Measurements from ENCODE around the gene UBE2I.
"Not testable (repeated sequence)": the region's sequence is repeated elsewhere in the genome, so short reads cannot be mapped to it uniquely, and the experiment has no call there.

The UBE2I gene

GRCh38 chr16:1308977-1309885, at the start of gene UBE2I:
Gene UBE2I (plus strand): TSS chr16:1309636. CDS start chr16:1314031, 4,395 bp downstream.
- DNase-seq (ENCODE audit: low read depth, low spot score): peak; percentile 82

GRCh38 chr16:1259760-1260068, 49.7 kb upstream of the UBE2I start:
- DNase-seq (ENCODE audit: low read depth, low spot score): no peak

- no peak for DNase-seq (ENCODE audit: low read depth, low spot score)
Measured at GRCh38 chr16:1260101-1260680, 49.2 kb upstream of the UBE2I start.

GRCh38 chr16:1261131-1261892, 48.1 kb upstream of the UBE2I start:
- no peak for DNase-seq (ENCODE audit: low read depth, low spot score)

- DNase-seq (ENCODE audit: low read depth, low spot score): no peak
Measured at GRCh38 chr16:1262210-1262845, 47.1 kb upstream of the UBE2I start.

- DNase-seq (ENCODE audit: low read depth, low spot score): no peak
Measured at GRCh38 chr16:1262846-1263221, 46.6 kb upstream of the UBE2I start.

- DNase-seq (ENCODE audit: low read depth, low spot score): no peak
Measured at GRCh38 chr16:1263591-1264344, 45.7 kb upstream of the UBE2I start.

GRCh38 chr16:1264345-1265089, 44.9 kb upstream of the UBE2I start:
- no peak for DNase-seq (ENCODE audit: low read depth, low spot score)

GRCh38 chr16:1265090-1265630, 44.3 kb upstream of the UBE2I start:
- DNase-seq (ENCODE audit: low read depth, low spot score): no peak

- DNase-seq (ENCODE audit: low read depth, low spot score): no peak
Measured at GRCh38 chr16:1265826-1266225, 43.6 kb upstream of the UBE2I start.

GRCh38 chr16:1269418-1269817, 40.0 kb upstream of the UBE2I start:
- not testable (repeated sequence) for DNase-seq (ENCODE audit: low read depth, low spot score)

GRCh38 chr16:1271380-1271723, 38.1 kb upstream of the UBE2I start:
- no peak for DNase-seq (ENCODE audit: low read depth, low spot score)

- DNase-seq (ENCODE audit: low read depth, low spot score): not testable (repeated sequence)
Measured at GRCh38 chr16:1271724-1272413, 37.6 kb upstream of the UBE2I start.

- no peak for DNase-seq (ENCODE audit: low read depth, low spot score)
Measured at GRCh38 chr16:1272453-1273198, 36.8 kb upstream of the UBE2I start.

GRCh38 chr16:1273816-1274215, 35.6 kb upstream of the UBE2I start:
- no peak for DNase-seq (ENCODE audit: low read depth, low spot score)

- DNase-seq (ENCODE audit: low read depth, low spot score): no peak
Measured at GRCh38 chr16:1274767-1275166, 34.7 kb upstream of the UBE2I start.

- no peak for DNase-seq (ENCODE audit: low read depth, low spot score)
Measured at GRCh38 chr16:1275791-1276579, 33.5 kb upstream of the UBE2I start.

GRCh38 chr16:1276580-1276878, 32.9 kb upstream of the UBE2I start:
- DNase-seq (ENCODE audit: low read depth, low spot score): no peak
